ENCODE data around the gene ZNF334.
A peak's percentile ranks its signal among the peaks of the same experiment; 100 is the strongest.

The ZNF334 gene

DNA sequence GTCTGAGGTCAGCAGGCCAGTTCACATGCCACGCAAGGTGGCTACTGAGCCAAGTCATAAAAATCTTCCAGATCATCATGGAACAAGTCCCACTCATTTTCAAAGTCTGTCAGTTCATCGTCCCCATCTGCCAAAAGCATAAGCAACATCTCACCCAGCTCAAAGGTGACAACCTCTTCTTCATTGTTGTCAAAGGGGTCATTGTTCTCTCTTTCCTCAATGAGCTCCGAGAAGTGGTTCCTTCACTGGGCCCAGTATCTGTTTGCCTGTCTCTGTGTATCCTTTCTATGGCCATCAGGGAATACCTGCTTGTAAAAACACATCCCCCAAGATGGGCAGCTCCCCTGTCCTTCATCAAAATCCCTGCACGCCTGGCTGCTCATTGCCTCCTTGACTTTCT, 49.5 kb downstream of the ZNF334 start:
- H3K27me3 ChIP-seq (ENCODE audit: insufficient read depth, poor library complexity, severe bottlenecking): peaks cover 25% of the 10 kb centered on the region
- no peak overlapping the region for H3K27ac ChIP-seq (ENCODE audit: poor library complexity, severe bottlenecking)
- ATAC-seq (ENCODE audit: low read depth) (no peak), DNase-seq (ENCODE audit: low spot score) (no peak)
- TF ChIP-seq, protein P1, sequence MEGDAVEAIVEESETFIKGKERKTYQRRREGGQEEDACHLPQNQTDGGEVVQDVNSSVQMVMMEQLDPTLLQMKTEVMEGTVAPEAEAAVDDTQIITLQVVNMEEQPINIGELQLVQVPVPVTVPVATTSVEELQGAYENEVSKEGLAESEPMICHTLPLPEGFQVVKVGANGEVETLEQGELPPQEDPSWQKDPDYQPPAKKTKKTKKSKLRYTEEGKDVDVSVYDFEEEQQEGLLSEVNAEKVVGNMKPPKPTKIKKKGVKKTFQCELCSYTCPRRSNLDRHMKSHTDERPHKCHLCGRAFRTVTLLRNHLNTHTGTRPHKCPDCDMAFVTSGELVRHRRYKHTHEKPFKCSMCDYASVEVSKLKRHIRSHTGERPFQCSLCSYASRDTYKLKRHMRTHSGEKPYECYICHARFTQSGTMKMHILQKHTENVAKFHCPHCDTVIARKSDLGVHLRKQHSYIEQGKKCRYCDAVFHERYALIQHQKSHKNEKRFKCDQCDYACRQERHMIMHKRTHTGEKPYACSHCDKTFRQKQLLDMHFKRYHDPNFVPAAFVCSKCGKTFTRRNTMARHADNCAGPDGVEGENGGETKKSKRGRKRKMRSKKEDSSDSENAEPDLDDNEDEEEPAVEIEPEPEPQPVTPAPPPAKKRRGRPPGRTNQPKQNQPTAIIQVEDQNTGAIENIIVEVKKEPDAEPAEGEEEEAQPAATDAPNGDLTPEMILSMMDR (IDR thresholded peaks at IDR 0.05; ENCODE audit: poor library complexity, severe bottlenecking): no peak
- H3K9me3 ChIP-seq (ENCODE audit: severe bottlenecking): no peaks in the 10 kb centered on the region
- no peaks in the 10 kb centered on the region for H3K4me1 ChIP-seq (ENCODE audit: insufficient read depth, poor library complexity, severe bottlenecking)
- H3K36me3 ChIP-seq (ENCODE audit: low read depth): no peaks in the 10 kb centered on the region
- H3K4me3 ChIP-seq (ENCODE audit: severe bottlenecking): no peak overlapping the region

DNA sequence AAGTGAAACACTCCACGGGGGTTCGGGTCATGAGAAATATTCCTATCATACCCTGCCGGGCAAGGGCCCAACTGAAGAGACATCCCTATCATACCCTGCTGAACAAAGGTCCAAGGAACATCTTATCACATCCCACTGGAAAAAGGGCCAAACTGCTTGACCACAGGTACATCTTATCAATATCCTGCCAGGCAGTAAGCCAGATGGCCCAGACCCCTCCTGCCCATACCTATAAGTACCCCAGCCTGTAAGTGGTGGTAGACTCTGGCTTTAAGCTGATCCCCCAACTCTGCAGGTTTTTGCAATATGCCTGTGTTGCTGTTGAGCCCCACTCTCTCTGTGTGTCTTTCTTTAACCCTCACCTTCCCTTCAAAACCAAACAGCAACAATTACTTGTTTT, 51.6 kb downstream of the ZNF334 start:
- no peak for ATAC-seq (ENCODE audit: low read depth)
- Histone ChIP-seq H3K9me3 (ENCODE audit: severe bottlenecking) (peaks cover 2% of the 10 kb centered on the region), H3K4me1 (ENCODE audit: insufficient read depth, poor library complexity, severe bottlenecking) (no peaks in the 10 kb centered on the region), H3K27ac (ENCODE audit: poor library complexity, severe bottlenecking) (no peak overlapping the region), H3K27me3 (ENCODE audit: insufficient read depth, poor library complexity, severe bottlenecking) (peaks cover 28% of the 10 kb centered on the region), H3K4me3 (ENCODE audit: severe bottlenecking) (no peak overlapping the region), H3K36me3 (ENCODE audit: low read depth) (no peaks in the 10 kb centered on the region)
- TF ChIP-seq, protein P1 (IDR thresholded peaks at IDR 0.05; ENCODE audit: poor library complexity, severe bottlenecking): no peak
- no peak for DNase-seq (ENCODE audit: low spot score)

DNA sequence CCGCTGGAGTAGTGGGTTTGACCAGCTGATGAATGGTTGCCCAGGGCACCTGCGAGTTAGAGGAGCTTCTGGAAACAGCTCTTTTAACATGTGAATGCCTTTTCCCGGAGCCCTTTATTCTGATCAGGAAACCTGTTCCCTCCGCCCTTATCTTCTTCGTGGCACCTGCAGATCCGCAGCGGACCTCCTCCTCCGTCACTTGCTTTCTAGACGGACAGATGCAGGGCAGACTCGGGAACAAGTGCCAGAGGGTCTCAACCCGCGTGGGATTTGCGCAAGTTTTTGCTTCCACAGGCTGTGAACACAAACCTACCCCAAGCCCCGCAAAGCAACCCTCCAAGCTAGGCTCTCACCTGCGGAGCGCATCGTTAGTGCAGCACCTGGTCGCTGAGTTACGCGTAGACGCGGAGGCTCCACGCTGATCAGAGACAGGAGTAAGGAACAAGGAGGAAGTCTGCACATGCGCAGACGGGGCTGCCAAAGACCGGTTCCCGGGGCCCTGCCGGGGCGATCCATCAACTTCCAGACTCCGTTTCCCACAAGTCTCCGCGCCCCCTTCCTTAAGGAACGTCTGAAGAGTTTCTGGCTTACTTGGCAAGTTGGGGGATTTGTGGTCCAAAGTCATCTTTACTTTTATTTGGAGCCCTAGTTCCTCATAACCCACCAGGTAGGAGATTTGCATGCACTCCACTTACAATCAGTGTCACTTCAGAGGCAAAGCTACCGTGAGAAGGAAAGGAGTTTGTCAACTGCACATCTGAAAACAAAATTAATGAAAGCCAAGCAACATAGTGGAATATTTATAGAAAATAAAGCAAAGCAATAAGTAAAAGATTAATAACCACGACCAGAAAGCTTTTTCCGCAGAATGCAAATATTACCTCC, 54.3 kb downstream of the ZNF334 start:
- TF ChIP-seq, protein P1 (IDR thresholded peaks at IDR 0.05; ENCODE audit: poor library complexity, severe bottlenecking): no peak
- Histone ChIP-seq H3K9me3 (ENCODE audit: severe bottlenecking) (peaks cover 6% of the 10 kb centered on the region), H3K4me3 (ENCODE audit: severe bottlenecking) (peak overlapping the region; percentile 8), H3K4me1 (ENCODE audit: insufficient read depth, poor library complexity, severe bottlenecking) (no peaks in the 10 kb centered on the region), H3K27me3 (ENCODE audit: insufficient read depth, poor library complexity, severe bottlenecking) (peaks cover 28% of the 10 kb centered on the region), H3K36me3 (ENCODE audit: low read depth) (no peaks in the 10 kb centered on the region), H3K27ac (ENCODE audit: poor library complexity, severe bottlenecking) (no peak overlapping the region)
- peak; percentile 72 for ATAC-seq (ENCODE audit: low read depth)
- peak; percentile 84 for DNase-seq (ENCODE audit: low spot score)

DNA sequence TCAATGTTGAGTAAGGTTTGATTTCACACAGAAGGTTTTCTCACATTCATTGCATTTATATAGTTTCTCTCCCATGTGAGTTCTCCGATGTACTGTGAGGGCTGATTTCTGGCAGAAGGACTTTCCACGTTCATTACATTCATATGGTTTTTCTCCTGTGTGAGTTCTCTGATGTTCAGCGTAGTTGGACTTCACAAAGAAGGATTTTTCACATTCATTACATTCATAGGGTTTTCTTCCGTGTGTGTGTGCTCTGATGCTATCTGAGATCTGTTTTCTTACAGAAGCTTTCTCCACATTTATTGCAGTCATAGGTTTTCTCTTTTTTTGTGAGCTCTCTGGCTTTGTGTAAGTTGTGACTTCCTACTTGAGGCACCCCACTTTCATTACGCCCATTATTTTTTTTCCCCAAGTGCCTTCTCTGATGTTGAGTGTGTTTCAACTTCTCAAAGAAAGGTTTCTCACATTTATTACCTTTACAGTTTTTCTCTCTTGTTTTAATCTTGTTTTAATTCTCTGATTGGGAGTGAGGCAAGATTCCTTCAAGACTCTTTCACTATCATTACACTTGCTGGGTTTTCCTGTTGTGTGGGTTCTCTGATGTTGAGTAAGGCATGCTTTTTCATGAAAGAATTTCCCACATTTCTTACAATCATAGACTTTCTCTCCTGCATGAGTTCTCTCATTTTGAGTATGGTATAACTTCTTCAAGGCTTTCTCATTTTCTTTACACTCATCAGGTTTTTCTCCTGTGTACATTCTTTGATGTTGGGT, 56.9 kb downstream of the ZNF334 start:
- H3K4me1 ChIP-seq (ENCODE audit: insufficient read depth, poor library complexity, severe bottlenecking): no peaks in the 10 kb centered on the region
- H3K9me3 ChIP-seq (ENCODE audit: severe bottlenecking): peaks cover 6% of the 10 kb centered on the region
- H3K4me3 ChIP-seq (ENCODE audit: severe bottlenecking): no peak overlapping the region
- peaks cover 23% of the 10 kb centered on the region for H3K27me3 ChIP-seq (ENCODE audit: insufficient read depth, poor library complexity, severe bottlenecking)
- H3K36me3 ChIP-seq (ENCODE audit: low read depth): no peaks in the 10 kb centered on the region
- no peak for ATAC-seq (ENCODE audit: low read depth)
- no peak overlapping the region for H3K27ac ChIP-seq (ENCODE audit: poor library complexity, severe bottlenecking)
- TF ChIP-seq, protein P1 (IDR thresholded peaks at IDR 0.05; ENCODE audit: poor library complexity, severe bottlenecking): no peak
- DNase-seq (ENCODE audit: low spot score): no peak

All from RWPE2 (cell line).